DOHH2 (cell line): ENCODE data around the gene GFPT2.

ENCODE experiments used
- H3F3A ChIP-seq: fragments of 200-600 bp; sonication (generic), shearing (Covaris generic); 2 replicates; pipeline ENCODE4 v1.6.0; 2016; ENCODE audit warnings: antibody characterized with exemption, mild to moderate bottlenecking; ENCODE audit not compliant: control insufficient read depth, insufficient read depth
- H3K27ac ChIP-seq: fragments of 200-600 bp; sonication (generic); 2 replicates; pipeline ENCODE4 v1.5.1; 2014; ENCODE audit warnings: low read depth, mild to moderate bottlenecking, low read length, moderate library complexity
- H3K27me3 ChIP-seq: fragments of 200-600 bp; sonication (generic); 2 replicates; pipeline ENCODE4 v1.6.1; 2014; ENCODE audit warnings: mild to moderate bottlenecking, low read length, mixed read lengths; ENCODE audit not compliant: control insufficient read depth
- H3K36me3 ChIP-seq: fragments of 200-600 bp; sonication (generic); 2 replicates; pipeline ENCODE4 v1.6.1; 2014; ENCODE audit warnings: mild to moderate bottlenecking, low read length, moderate library complexity, mixed read lengths; ENCODE audit not compliant: control insufficient read depth
- H3K4me1 ChIP-seq: fragments of 200-600 bp; sonication (generic); 2 replicates; pipeline ENCODE4 v1.6.1; 2014; ENCODE audit warnings: mild to moderate bottlenecking, low read length, mixed read lengths; ENCODE audit not compliant: control insufficient read depth
- H3K4me2 ChIP-seq: fragments of 200-600 bp; sonication (generic); 2 replicates; pipeline ENCODE4 v1.6.0; 2014; ENCODE audit warnings: mild to moderate bottlenecking, low read length, moderate library complexity
- H3K4me3 ChIP-seq: fragments of 200-600 bp; sonication (generic); 2 replicates; pipeline ENCODE4 v1.5.1; 2014; ENCODE audit warnings: mild to moderate bottlenecking, low read length, mixed read lengths
- H3K79me2 ChIP-seq: fragments of 200-600 bp; sonication (generic); 2 replicates; pipeline ENCODE4 v1.6.1; 2014; ENCODE audit warnings: mild to moderate bottlenecking, low read length, mixed read lengths; ENCODE audit not compliant: control insufficient read depth
- H3K9me2 ChIP-seq: fragments of 200-600 bp; sonication (generic); replicated peaks from 2 replicates; pipeline ENCODE4 v1.6.1; 2014; ENCODE audit warnings: mild to moderate bottlenecking, low read length, mixed read lengths; ENCODE audit not compliant: control insufficient read depth
- H3K9me3 ChIP-seq: fragments of 200-600 bp; sonication (generic); 2 replicates; pipeline ENCODE4 v1.6.1; 2014; ENCODE audit warnings: antibody characterized with exemption, low read length, mixed read lengths; ENCODE audit not compliant: control insufficient read depth, insufficient read depth
- H4K20me1 ChIP-seq: fragments of 200-600 bp; sonication (generic); 2 replicates; pipeline ENCODE4 v1.6.0; 2014; ENCODE audit warnings: low read depth, mild to moderate bottlenecking, antibody characterized with exemption, low read length, moderate library complexity; ENCODE audit not compliant: control insufficient read depth, insufficient read depth
- CTCF ChIP-seq: fragments of 200-600 bp; sonication (generic); IDR thresholded peaks from one replicate; pipeline ENCODE4 v1.5.1; 2014; ENCODE audit warnings: antibody characterized with exemption, mild to moderate bottlenecking, low read depth, low read length; ENCODE audit not compliant: poor library complexity, severe bottlenecking
- EZH2phosphoT487 ChIP-seq: fragments of 200-600 bp; sonication (generic); IDR thresholded peaks from 2 replicates; pipeline ENCODE4 v1.6.1; 2017; ENCODE audit warnings: borderline replicate concordance, mild to moderate bottlenecking, antibody characterized with exemption, low read length, moderate library complexity, mixed read lengths

The GFPT2 gene

GRCh38 chr5:180330810-180331646, 22.1 kb downstream of the GFPT2 start:
- Histone ChIP-seq H3K4me1 (no peaks in the 10 kb centered on the region), H3K4me3 (no peak overlapping the region), H3F3A (no peaks in the 10 kb centered on the region), H3K9me3 (no peaks in the 10 kb centered on the region), H3K27me3 (no peaks in the 10 kb centered on the region), H3K79me2 (no peaks in the 10 kb centered on the region), H3K36me3 (no peaks in the 10 kb centered on the region), H4K20me1 (no peaks in the 10 kb centered on the region), H3K27ac (no peak overlapping the region), H3K4me2 (no peak overlapping the region), H3K9me2 (no peaks in the 10 kb centered on the region)
- TF ChIP-seq EZH2phosphoT487 (no peak), CTCF (no peak)

- no peaks in the 10 kb centered on the region for H3K4me1 ChIP-seq
Observed at GRCh38 chr5:180330270-180330648, 22.9 kb downstream of the GFPT2 start.

GRCh38 chr5:180329606-180330269, 23.4 kb downstream of the GFPT2 start:
- H3F3A ChIP-seq: no peaks in the 10 kb centered on the region
- no peaks in the 10 kb centered on the region for H3K9me2 ChIP-seq
- no peak overlapping the region for H3K4me2 ChIP-seq
- H4K20me1 ChIP-seq: no peaks in the 10 kb centered on the region
- H3K27me3 ChIP-seq: no peaks in the 10 kb centered on the region
- TF ChIP-seq EZH2phosphoT487 (no peak), CTCF (no peak)
- H3K27ac ChIP-seq: no peak overlapping the region
- H3K79me2 ChIP-seq: no peaks in the 10 kb centered on the region
- no peak overlapping the region for H3K4me3 ChIP-seq
- no peaks in the 10 kb centered on the region for H3K9me3 ChIP-seq
- H3K4me1 ChIP-seq: no peaks in the 10 kb centered on the region
- no peaks in the 10 kb centered on the region for H3K36me3 ChIP-seq

More at GRCh38 chr5:180330270-180330648, 22.9 kb downstream of the GFPT2 start:
- H3F3A ChIP-seq: no peaks in the 10 kb centered on the region
- H3K27me3 ChIP-seq: no peaks in the 10 kb centered on the region
- no peaks in the 10 kb centered on the region for H3K79me2 ChIP-seq
- H3K4me2 ChIP-seq: no peak overlapping the region
- H3K9me2 ChIP-seq: no peaks in the 10 kb centered on the region
- no peak overlapping the region for H3K4me3 ChIP-seq
- TF ChIP-seq EZH2phosphoT487 (no peak), CTCF (no peak)
- no peaks in the 10 kb centered on the region for H4K20me1 ChIP-seq
- H3K36me3 ChIP-seq: no peaks in the 10 kb centered on the region
- H3K9me3 ChIP-seq: no peaks in the 10 kb centered on the region
- H3K27ac ChIP-seq: no peak overlapping the region
